ENCODE measurements around the gene NRCAM. TPM values are rescaled to one million over a fixed set of nuclear protein-coding genes. Genes with fewer than 3 reads are reported as not detected.

NRCAM gene
- polyA plus RNA-seq, 3 donors: not detected

- Histone ChIP-seq H3K36me3 (replicated peaks in 1 of 2; ENCODE audit: control insufficient read depth in 1 of 2, insufficient read depth in 2 of 2, low read length in 2 of 2) (no peaks in the 10 kb centered on the region), H3K4me2 (replicated peaks; ENCODE audit: extremely low read depth, low read length, poor library complexity, severe bottlenecking) (no peak overlapping the region), H3K27me3 (ENCODE audit: control insufficient read depth in 2 of 2, insufficient read depth in 2 of 2, low read length in 2 of 2) (no peaks in the 10 kb centered on the region), H3K4me1 (ENCODE audit: control insufficient read depth in 1 of 2, insufficient read depth in 2 of 2, low read length in 2 of 2) (no peaks in the 10 kb centered on the region), H3K9ac (ENCODE audit: insufficient read depth, low read length, poor library complexity, severe bottlenecking) (no peak overlapping the region), H3K79me2 (ENCODE audit: insufficient read depth, low read length) (no peaks in the 10 kb centered on the region), H3K9me3 (replicated peaks in 1 of 2; ENCODE audit: control insufficient read depth in 1 of 2, insufficient read depth in 1 of 2, low read length in 2 of 2) (no peaks in the 10 kb centered on the region), H4K20me1 (ENCODE audit: insufficient read depth, low read length) (no peaks in the 10 kb centered on the region), H3K27ac (ENCODE audit: low read depth in 1 of 2, low read length in 2 of 2) (no peak overlapping the region), H2AFZ (ENCODE audit: insufficient read depth, low read depth, low read length, poor library complexity, severe bottlenecking) (no peak overlapping the region), H3K4me3 (replicated peaks in 1 of 3; ENCODE audit: low read depth in 2 of 3, low read length in 3 of 3) (no peak overlapping the region)
- no peaks in the 10 kb centered on the region for H3K36me3 Mint-ChIP-seq
- TF ChIP-seq, protein P1, sequence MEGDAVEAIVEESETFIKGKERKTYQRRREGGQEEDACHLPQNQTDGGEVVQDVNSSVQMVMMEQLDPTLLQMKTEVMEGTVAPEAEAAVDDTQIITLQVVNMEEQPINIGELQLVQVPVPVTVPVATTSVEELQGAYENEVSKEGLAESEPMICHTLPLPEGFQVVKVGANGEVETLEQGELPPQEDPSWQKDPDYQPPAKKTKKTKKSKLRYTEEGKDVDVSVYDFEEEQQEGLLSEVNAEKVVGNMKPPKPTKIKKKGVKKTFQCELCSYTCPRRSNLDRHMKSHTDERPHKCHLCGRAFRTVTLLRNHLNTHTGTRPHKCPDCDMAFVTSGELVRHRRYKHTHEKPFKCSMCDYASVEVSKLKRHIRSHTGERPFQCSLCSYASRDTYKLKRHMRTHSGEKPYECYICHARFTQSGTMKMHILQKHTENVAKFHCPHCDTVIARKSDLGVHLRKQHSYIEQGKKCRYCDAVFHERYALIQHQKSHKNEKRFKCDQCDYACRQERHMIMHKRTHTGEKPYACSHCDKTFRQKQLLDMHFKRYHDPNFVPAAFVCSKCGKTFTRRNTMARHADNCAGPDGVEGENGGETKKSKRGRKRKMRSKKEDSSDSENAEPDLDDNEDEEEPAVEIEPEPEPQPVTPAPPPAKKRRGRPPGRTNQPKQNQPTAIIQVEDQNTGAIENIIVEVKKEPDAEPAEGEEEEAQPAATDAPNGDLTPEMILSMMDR (IDR thresholded peaks at IDR 0.05): no peak
- no peak overlapping the region for H3K4me3 Mint-ChIP-seq
- 68% methylated on average over 4 of the region's 6 CpGs for WGBS (ENCODE audit: insufficient coverage)
- H3K27me3 Mint-ChIP-seq (ENCODE audit: low read depth in 3 of 3): peaks cover 0 to 4% (median 2%) of the 10 kb centered on the region in 3 donors
- DNase-seq: no peak
- no peak overlapping the region for H3K27ac Mint-ChIP-seq
- intact Hi-C loops (cut with micrococcal nuclease): no loop called here
- no peaks in the 10 kb centered on the region for H3K4me1 Mint-ChIP-seq
- peaks cover 0 to 6% (median 2%) of the 10 kb centered on the region in 7 donors for H3K9me3 Mint-ChIP-seq
Measured at GRCh38 chr7:108164342-108164741, 291.9 kb downstream of the NRCAM start.

GRCh38 chr7:108158776-108159175 lies 297.5 kb downstream of the NRCAM start:
- Histone ChIP-seq H3K79me2 (ENCODE audit: insufficient read depth, low read length) (no peaks in the 10 kb centered on the region), H4K20me1 (ENCODE audit: insufficient read depth, low read length) (no peaks in the 10 kb centered on the region), H3K27me3 (ENCODE audit: control insufficient read depth in 2 of 2, insufficient read depth in 2 of 2, low read length in 2 of 2) (peaks cover 5 to 13% of the 10 kb centered on the region in 2 donors), H3K9ac (ENCODE audit: insufficient read depth, low read length, poor library complexity, severe bottlenecking) (no peak overlapping the region), H3K27ac (ENCODE audit: low read depth in 1 of 2, low read length in 2 of 2) (no peak overlapping the region), H3K4me1 (ENCODE audit: control insufficient read depth in 1 of 2, insufficient read depth in 2 of 2, low read length in 2 of 2) (peaks cover 5 to 9% of the 10 kb centered on the region in 2 donors), H2AFZ (ENCODE audit: insufficient read depth, low read depth, low read length, poor library complexity, severe bottlenecking) (no peak overlapping the region), H3K9me3 (replicated peaks in 1 of 2; ENCODE audit: control insufficient read depth in 1 of 2, insufficient read depth in 1 of 2, low read length in 2 of 2) (no peaks in the 10 kb centered on the region), H3K36me3 (replicated peaks in 1 of 2; ENCODE audit: control insufficient read depth in 1 of 2, insufficient read depth in 2 of 2, low read length in 2 of 2) (no peaks in the 10 kb centered on the region), H3K4me3 (replicated peaks in 1 of 3; ENCODE audit: low read depth in 2 of 3, low read length in 3 of 3) (no peak overlapping the region), H3K4me2 (replicated peaks; ENCODE audit: extremely low read depth, low read length, poor library complexity, severe bottlenecking) (no peak overlapping the region)
- H3K4me3 Mint-ChIP-seq: no peak overlapping the region
- TF ChIP-seq, protein P1 (IDR thresholded peaks at IDR 0.05): no peak
- WGBS (ENCODE audit: insufficient coverage): no CpG with 5 or more reads among the region's 1 CpG
- H3K27me3 Mint-ChIP-seq (ENCODE audit: low read depth in 3 of 3): peaks cover 1 to 6% (median 4%) of the 10 kb centered on the region in 3 donors
- no peak for DNase-seq
- intact Hi-C loops (cut with micrococcal nuclease): no loop called here
- peaks cover 0 to 4% (median 2%) of the 10 kb centered on the region in 7 donors for H3K9me3 Mint-ChIP-seq
- no peak overlapping the region for H3K27ac Mint-ChIP-seq
- no peaks in the 10 kb centered on the region for H3K36me3 Mint-ChIP-seq
- peaks cover 13% of the 10 kb centered on the region for H3K4me1 Mint-ChIP-seq

Measured in CD14-positive monocyte (primary cell).